CD4-positive, alpha-beta T cell treated with Interleukin-6 at 100 ng/mL for 8 hours (primary cell): ENCODE data around the gene SGTB.

Experiments used
- DNase-seq: peaks from one replicate; pipeline ENCODE4 v3.0.0-alpha.2; 2020; ENCODE audit warnings: mixed read lengths, low spot score

Gene SGTB, protein sequence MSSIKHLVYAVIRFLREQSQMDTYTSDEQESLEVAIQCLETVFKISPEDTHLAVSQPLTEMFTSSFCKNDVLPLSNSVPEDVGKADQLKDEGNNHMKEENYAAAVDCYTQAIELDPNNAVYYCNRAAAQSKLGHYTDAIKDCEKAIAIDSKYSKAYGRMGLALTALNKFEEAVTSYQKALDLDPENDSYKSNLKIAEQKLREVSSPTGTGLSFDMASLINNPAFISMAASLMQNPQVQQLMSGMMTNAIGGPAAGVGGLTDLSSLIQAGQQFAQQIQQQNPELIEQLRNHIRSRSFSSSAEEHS

DNA sequence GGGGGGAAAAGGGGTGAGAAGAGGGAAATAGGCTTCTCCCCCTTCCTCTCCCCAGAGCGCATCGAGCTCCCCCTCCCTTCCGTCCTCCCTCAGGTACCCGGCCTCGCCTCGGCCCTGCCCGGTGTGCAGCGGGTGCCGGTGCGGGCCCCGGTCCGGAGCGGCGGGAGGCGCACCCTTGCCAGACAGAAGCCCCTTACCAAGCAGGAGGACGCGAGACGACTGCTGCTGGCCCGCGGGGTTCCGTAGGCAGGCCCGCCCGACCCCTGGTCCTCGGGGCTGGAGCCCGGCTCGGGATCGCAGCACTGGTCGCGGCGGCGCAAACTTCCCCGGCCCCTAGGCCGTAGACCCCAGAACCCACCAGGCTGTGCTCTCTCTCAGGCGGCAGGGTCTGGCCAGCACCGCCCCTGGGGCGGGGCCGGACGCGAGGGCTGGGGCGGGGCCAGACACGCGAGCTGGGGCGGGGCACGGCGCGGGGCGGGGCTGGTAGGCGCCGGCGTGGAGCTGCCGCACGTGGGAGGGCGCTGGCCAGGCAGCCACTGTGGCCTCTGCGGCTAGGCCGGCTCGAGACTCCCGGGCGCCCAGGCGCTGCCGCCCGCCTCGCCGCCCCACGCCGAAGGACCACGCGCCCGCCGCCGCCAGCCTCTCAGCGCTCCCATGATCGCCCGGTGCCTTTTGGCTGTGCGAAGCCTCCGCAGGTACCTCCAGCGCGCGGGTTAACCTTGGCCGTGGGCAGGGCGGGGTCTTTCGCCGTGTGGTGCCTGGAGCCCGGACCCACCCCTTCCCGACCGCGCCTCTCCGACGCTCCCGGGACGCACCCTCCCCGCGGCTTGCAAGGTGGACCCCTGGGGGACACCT lies at the start of gene SGTB, which contains the start of gene NLN:
Gene SGTB, minus strand, starts transcription at position 390 of the 855 bp plus-strand sequence. CDS start 1,302 bp downstream, outside the sequence.
Gene NLN, plus strand, starts transcription at position 486 of the 855 bp plus-strand sequence. Its CDS starts 169 bp downstream, at position 655.
- DNase-seq = peak; percentile 78

GRCh38 chr5:65771266-65771665 lies 49.4 kb upstream of the SGTB start:
- no peak for DNase-seq

DNA sequence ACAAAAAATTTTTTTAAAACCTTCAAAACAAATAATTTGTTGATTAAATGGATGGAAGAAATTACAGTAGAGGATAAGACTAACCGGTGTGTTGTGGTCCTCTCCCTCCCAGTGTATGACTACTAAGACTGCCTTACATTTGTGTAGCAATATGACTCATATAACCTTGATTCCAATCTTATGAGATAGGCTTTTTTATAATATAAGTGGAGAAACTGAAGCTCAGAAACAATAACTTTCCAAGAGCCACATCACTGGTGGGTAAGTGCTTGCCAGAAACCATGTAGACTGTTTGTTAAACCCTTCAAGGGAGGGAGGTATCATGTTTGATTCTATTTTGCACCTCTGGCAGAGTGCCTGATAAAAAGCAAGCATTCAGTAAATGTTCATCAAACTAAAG lies 47.6 kb upstream of the SGTB start:
- no peak for DNase-seq

DNA sequence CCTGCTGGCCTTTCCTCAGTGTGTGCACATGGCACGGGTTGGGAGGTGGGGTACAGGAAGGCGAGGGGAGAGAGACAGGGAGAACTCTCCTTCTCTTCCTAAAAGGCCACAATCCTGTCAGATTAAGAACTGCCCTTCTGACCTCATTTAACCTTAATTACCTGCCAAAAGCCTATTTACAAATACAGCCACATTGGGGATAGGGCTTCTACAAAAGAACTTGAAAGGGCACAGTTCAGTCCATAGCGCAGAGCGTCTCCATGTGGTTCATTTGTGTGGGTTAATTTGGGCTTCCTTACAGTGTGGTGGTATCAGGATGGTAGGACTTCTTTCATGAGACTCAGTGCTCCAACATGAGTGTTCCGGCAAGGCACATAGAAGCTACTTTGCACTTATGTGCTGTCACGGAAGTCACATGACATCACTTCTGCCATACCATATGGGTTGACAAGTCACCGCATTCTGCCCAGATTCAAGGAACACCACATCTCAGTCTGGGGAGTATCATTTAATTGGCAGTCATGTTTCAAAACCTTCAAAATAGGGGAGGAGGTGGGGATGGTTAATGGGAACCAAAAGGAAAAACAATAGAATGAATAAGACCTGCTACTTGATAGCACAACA lies 46.9 kb upstream of the SGTB start:
- no peak for DNase-seq

GRCh38 chr5:65767565-65767964 lies 45.7 kb upstream of the SGTB start:
- no peak for DNase-seq

- no peak for DNase-seq
These were observed 44.9 kb upstream of the SGTB start for GRCh38 chr5:65766781-65767180.

DNA sequence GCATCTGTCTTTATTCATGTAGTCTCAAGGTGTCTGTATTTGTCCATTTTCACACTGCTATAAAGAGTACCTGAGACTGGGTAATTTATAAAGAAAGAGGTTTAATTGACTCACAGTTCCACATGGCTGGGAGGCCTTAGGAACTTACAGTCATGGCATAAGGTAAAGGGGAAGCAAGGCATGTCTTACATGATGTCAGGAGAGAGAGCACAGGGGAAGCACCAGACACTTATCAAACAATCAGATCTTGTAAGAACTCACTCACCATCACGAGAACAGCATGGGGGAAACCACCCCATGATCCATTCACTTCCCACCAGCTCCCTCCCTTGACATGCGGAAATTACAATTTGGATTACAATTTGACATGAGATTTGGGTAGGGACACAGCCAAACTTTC lies 44.3 kb upstream of the SGTB start:
- DNase-seq = no peak

DNA sequence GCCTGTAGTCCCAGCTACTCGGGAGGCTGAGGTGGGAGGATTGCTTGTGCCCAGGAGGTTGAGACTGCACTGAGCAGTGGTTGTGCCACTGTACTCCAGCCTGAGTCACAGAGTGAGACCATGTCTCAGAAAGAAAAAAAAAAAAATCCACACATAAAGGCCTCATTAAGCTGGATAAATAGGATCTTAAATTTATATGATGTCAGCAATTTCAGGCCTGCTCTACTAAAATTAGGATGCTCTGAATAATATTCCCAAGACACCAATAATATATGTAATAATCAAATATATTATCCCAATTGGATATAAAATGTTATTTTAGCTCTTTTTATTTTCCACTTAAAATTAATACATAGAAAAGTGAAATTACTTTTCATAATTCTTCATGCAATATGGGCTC lies 43.7 kb upstream of the SGTB start:
- DNase-seq = no peak

GRCh38 chr5:65762234-65762633 lies 40.3 kb upstream of the SGTB start:
- no peak for DNase-seq

- peak; percentile 70 for DNase-seq
These were observed 38.8 kb upstream of the SGTB start for GRCh38 chr5:65760504-65761275.

DNA sequence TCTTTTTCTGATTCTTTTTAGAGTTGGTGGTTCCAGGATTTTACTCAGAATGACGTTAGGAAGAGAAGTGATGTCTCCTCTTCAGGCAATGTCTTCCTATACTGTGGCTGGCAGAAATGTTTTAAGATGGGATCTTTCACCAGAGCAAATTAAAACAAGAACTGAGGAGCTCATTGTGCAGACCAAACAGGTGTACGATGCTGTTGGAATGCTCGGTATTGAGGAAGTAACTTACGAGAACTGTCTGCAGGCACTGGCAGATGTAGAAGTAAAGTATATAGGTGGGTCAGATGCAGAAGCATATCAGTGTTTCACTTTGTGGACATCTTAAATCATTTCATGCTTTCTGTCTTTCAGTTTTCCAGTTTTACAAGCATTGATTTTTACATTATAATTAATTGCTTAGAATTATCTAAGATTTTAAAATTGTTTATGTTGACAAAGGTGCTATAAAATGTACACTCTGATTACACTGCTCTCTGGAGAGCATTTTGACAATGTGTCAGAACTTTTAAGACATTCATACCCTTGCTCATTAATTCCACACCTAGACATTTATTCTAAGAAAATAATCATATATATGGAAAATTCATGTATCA lies 36.7 kb upstream of the SGTB start:
- no peak for DNase-seq

DNA sequence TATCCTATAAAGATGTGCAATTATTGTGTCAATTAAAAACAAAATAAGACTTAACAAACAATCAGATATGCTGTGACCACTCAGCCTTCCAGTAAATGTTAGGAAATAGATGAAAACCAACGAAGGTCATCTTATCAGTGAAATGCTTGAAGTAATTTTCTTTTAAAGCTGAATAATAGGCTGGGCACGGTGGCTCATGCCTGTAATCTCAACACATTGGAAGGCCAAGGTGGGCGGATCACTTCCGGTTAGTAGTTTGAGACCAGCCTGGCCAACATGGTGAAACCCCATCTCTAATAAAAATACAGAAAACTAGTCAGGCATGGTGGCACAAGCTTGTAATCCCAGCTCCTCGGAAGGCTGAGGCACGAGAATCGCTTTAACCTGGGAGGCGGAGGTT lies 31.3 kb upstream of the SGTB start:
- DNase-seq = no peak

DNA sequence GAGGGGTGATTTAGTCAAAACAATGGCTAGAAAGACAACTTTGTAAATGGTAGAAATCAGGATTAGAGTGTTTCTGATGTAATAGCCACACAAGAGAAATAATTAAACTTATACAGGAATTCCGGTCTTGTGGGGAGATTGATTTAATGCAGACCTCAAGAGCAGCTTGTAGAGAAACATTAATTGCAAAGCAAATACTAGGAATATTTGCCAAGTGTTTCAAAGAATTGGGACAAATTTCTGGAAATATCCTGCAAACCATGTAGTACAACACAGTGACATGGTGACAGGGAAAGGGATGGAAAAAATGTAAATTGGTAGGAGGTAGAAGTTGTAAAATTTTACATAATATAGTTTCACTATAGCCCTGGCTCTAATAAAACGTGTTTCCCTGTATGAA lies 29.0 kb upstream of the SGTB start:
- no peak for DNase-seq

GRCh38 chr5:65749956-65750355 lies 28.0 kb upstream of the SGTB start:
- no peak for DNase-seq

DNA sequence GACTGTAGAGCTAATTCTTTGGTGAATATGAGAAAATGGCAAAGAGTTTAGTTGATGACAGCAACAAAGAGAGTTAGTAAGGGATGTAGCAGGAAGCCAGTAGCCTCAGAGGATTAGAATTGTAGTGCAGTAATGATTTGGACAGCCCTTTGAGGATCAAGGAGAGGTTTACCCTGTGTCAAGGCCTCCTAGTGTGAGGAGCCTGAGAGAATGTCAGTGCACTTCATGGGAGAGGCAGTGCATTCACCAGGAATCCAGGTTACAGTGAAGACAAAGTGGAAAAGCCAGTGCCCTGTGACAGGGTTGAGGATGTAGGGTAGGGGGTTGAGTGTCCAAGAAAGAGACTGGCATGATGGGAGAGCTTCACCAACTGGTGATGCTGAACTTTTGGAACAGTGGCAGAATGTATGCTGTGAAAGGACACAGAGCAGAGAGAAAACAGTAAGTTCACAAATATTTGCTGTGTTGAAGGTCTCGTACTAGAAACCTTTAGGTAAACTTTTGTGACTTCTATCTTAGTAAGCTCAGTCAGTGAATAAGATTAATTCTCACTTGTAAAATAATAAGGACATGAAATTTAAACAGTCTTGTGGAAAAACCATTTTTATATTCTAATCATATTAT lies 27.4 kb upstream of the SGTB start:
- DNase-seq = no peak

GRCh38 chr5:65742565-65743231 lies 20.8 kb upstream of the SGTB start:
- peak; percentile 22 for DNase-seq

DNA sequence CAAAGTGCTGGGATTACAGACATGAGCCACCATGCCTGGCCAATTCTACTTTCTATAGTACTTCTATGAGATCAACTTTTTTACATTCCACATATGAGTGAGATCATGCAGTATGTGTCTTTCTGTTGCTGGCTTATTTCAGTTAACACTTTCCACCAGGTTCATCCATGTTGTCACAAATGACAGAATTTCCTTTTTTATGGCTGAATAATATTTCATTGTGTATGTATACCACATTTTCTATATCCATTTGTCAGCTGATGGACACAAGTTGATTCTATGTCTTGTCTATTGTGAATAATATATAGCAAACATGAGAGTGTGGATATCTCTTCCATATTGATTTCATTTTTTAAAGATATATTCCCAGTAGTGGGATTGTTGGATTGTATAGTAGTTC lies 17.3 kb upstream of the SGTB start:
- DNase-seq = no peak

GRCh38 chr5:65738305-65738704 lies 16.4 kb upstream of the SGTB start:
- no peak for DNase-seq

DNA sequence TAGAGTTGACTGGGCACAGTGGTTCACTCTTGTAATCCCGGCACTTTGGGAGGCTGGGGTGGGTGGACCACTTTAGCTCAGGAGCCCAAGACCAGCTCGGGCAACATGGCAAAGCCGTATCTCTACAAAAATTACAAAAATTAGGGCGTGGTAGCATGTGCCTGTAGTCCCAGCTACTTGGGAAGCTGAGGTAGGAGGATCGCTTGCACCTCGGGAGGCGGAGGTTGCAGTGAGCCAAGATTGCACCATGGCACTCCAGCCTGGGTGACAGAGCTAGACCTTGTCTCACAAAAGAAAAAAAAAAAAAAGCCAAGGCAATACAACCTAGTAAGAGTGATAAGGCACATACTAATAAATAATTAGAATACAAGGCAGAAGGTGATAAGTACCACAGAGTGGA lies 15.9 kb upstream of the SGTB start:
- no peak for DNase-seq

DNA sequence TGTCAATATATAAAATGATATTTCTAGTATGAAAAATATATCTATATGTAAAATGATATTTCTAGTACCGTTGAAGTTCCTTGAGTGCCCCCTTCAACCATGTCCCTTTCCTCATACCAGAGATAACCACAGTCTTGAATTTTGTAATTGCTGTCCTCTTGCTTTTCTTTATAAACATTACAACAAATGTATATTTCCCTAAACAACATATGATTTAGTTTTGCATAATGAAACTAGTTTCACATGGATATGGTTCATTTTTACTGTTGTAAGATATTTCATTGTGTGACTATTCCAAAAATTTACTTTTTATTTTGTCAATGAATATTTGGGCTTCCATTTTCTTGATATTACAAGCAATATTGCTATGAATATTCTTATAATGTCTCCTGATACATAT lies 14.1 kb upstream of the SGTB start:
- DNase-seq = no peak

DNA sequence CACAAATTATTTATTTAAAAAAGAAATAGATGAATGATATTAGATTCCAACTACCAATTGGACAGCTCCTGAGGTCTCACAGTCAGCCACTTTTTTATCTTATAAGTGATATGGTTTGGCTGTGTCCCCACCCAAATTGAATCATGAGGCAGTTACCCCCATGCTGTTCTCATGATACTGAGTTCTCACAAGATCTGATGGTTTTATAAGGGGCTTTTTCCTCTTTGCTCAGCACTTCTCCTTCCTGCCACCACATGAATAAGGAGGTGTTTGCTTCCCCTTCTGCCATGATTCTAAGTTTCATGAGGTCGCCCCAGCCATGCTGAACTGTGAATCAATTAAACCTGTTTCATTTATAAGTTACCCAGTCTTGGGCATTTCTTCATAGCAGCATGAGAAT lies 13.0 kb upstream of the SGTB start:
- no peak for DNase-seq
